HG03571 (cell line): Measurements from ENCODE around the gene UCMA.
"Not testable (repeated sequence)": the region's sequence is repeated elsewhere in the genome, so short reads cannot be mapped to it uniquely, and the experiment has no call there.

Experiments used
- ATAC-seq: cut with Tn5 transposase; IDR thresholded peaks from one replicate; pipeline ENCODE4 v1.9.1; 2021; ENCODE audit not compliant: unreplicated experiment

UCMA gene

DNA sequence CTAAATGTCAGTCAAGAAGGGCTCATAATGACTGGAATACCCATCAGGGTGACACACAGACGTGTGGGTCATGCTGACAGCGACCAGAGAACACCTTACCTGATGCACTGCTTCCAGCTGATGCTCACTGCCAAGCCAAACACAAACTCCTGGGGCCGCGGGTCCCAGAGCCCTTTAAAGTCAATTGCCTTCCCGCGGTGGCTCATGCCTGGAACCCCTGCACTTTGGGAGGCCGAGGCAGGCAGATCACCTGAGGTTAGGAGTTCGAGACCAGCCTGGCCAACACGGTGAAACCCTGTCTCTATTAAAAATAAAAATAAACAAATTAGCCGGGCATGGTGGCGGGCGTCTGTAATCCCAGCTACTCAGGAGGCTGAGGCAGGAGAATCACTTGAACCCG is 562 bp upstream of the UCMA start:
- ATAC-seq = not testable (repeated sequence)

- ATAC-seq = no peak
Observed at GRCh38 chr10:13233358-13233757, 816 bp downstream of the UCMA start.

DNA sequence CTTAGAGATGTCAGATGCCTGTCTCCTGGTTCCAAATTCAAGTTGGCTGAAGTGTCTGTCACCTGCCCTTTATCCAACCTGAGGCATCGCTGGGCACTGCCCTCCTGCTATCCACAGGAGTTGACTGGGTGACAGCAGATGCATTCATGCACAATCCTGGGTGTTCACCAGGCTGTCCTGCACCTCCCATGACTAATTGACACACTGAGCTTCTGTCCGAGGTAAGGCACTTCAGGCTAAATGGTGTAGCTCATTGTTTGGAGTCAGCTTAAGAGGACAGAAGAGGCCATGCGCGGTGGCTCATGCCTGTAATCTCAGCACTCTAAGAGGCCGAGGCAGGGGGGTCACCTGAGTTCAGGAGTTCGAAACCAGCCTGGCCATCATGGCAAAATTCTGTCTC is 2.4 kb downstream of the UCMA start:
- no peak for ATAC-seq

DNA sequence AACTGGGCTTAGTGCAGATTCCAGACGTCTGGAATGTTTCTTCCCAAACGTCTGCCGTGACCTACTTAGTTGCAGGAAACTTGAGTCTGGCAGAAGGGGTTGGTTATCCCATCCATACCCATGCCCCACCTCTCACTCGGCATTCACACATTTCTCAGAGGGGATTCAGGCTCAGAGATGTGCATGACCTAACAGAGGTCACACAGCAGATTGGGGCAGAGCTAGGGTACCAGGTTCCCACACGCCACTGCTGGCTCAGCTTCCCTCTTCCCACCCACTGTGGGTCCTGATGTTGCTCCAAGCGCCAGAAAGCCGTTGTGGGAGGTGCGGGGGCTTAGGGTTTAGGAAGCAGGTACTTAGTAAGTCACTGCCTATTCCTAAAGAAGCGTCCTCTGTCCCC is 3.0 kb downstream of the UCMA start:
- ATAC-seq = no peak

GRCh38 chr10:13227031-13227430 is 7.1 kb downstream of the UCMA start:
- no peak for ATAC-seq

GRCh38 chr10:13225601-13226000 is 8.6 kb downstream of the UCMA start:
- no peak for ATAC-seq

GRCh38 chr10:13224210-13224995 is 9.8 kb downstream of the UCMA start:
- no peak for ATAC-seq

- ATAC-seq = no peak
Observed at GRCh38 chr10:13223241-13223640, 10.9 kb downstream of the UCMA start.

DNA sequence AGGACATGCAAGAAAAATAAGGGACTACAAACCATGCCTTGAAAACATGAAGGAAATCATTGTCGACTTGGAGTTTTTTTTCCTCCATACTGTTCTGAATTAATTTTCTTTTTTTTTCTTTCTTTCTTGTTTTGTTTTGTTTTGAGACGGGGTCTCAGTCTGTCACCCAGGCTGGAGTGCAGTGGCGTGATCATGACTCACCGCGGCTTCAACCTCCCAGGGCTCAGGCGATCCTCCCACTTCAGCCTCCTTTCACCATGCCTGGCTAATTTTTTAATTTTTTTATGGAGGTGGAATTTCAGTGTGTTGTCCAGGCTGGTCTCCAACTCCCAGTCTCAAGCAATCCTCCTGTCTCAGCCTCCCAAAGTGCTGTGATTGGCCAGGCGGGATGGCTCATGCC is 11.6 kb downstream of the UCMA start:
- no peak for ATAC-seq

GRCh38 chr10:13222151-13222550 is 12.0 kb downstream of the UCMA start:
- ATAC-seq = no peak

DNA sequence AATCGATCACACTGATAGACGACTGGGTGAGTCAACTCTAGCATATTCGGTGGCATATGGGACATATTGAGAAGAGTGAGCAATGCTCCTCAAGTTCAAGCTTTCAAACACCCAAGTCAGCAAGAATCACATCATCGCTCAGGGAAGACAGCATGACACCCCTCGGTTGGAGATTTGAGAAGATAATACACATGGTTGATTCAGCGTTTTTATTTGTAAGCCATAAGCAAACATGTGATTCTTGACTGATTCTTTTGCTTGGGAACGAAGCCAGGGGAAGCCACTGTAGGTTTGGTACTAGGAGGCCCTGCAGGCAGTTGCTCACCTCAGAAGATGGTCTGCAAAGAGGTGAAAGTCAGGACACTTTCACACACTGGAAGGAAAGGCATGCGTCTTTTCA is 12.6 kb downstream of the UCMA start:
- ATAC-seq = no peak

- no peak for ATAC-seq
Observed at GRCh38 chr10:13219685-13220670, 14.2 kb downstream of the UCMA start.

GRCh38 chr10:13218878-13219277 is 15.3 kb downstream of the UCMA start:
- no peak for ATAC-seq

DNA sequence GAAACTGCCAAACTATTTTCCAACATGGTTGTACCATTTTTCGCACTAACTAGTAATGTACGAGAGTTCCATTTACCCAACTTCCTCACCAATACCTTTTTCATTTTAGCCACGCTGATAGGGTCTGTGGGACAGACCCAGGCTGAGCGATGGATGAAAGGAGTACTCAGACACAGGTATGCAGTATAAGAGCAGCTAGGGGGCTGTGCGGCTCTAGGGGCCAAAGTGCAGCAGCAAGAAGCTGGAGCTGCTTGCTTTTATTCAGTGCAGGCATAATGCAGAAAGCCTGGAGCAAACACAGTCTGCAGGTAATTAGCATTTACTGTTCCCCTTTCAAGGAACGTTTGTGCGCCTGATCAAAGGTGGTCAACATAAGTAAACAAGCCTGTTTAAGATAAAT is 21.0 kb downstream of the UCMA start:
- no peak for ATAC-seq

GRCh38 chr10:13206546-13207443 is 27.4 kb downstream of the UCMA start:
- no peak for ATAC-seq

DNA sequence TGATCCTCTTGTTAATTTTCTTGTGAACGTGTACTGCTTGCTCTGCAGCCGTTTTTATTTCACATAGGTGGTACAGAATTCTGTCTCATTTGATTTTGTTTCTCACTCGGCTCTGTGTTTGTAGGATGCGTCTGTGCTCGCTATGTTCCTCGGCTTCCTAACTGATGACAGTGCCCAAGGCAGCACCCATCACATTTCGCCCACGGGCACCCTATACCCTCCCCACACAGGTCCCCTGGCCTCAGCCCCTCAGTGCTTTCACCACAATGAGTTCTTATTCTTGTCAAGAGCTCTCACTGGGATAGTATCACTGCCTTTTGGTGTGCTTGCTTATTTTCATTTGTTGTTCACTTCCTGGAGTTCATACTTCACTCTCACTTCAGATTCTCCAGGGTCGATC is 28.1 kb downstream of the UCMA start:
- ATAC-seq = no peak

DNA sequence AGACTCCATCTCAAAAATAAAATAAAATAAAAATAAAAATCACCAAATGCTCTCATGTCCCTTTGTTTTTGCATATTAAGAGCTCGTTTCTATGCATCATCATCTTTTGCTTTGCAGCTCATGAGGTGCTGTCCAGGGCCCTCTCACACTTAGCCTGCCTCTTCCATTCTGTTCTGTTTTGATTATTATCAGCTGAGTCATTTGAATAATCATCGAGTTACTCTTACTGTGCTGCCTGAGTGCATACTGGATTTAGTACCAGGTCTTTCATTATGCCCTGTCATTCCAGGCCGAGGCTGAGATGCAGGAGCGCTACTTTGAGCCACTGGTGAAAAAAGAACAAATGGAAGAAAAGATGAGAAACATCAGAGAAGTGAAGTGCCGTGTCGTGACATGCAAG is 33.0 kb downstream of the UCMA start:
- no peak for ATAC-seq

DNA sequence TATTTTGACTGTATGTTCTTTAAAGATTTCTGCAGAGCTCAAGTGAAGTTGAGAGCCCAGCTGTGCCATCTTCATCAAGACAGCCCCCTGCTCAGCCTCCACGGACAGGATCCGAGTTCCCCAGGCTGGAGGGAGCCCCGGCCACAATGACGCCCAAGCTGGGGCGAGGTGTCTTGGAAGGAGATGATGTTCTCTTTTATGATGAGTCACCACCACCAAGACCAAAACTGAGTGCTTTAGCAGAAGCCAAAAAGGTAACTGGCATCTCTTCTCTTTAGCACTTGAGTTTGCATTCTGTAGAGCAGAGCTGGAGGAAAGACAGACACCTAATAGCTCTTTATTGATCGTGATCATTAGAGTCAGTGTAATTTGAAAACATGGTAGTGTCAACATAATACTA is 39.2 kb downstream of the UCMA start:
- ATAC-seq = no peak

GRCh38 chr10:13193637-13194036 is 40.5 kb downstream of the UCMA start:
- ATAC-seq = no peak

- no peak for ATAC-seq
Observed at GRCh38 chr10:13191362-13191761, 42.8 kb downstream of the UCMA start.

- ATAC-seq = no peak
Observed at GRCh38 chr10:13190816-13191215, 43.4 kb downstream of the UCMA start.
